Measurements from ENCODE around the gene APOA1. TPM values are rescaled to one million over a fixed set of nuclear protein-coding genes. Genes with fewer than 3 reads are reported as not detected.

APOA1 gene
- total RNA-seq, 1 donor from 2014 or later: 116 TPM

DNA sequence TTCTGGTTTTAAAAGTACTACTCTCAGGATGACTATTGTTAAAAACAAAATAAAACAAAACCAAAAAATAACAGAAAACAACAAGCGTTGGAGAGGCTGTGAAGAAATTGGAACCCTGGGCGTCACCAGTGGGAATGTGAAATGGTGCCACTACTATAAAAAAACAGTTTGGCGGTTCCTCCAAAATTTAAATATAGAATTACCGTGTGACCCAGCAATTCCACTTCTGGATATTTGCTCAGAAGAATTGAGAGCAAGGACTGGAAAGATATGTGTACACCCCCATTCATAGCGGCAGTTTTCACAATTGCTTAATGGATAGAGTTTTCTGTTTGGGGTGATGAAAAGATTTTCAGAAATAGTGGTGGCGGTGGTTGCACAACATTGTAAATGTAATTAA is 22.9 kb downstream of the APOA1 start:
- Mint-ChIP-seq H3K27me3 (no peaks in the 10 kb centered on the region), H3K4me1 (ENCODE audit: unreplicated experiment) (no peaks in the 10 kb centered on the region), H3K27ac (no peak overlapping the region), H3K4me3 (no peak overlapping the region), H3K9me3 (no peaks in the 10 kb centered on the region), H3K36me3 (no peaks in the 10 kb centered on the region)
- TF ChIP-seq CTCF (conservative IDR thresholded peaks at IDR 0.05): no peak
- no peak for DNase-seq (ENCODE audit: extremely low spot score, unreplicated experiment)

GRCh38 chr11:116813781-116814471 is 23.5 kb downstream of the APOA1 start:
- Mint-ChIP-seq H3K4me1 (ENCODE audit: unreplicated experiment) (no peaks in the 10 kb centered on the region), H3K36me3 (no peaks in the 10 kb centered on the region), H3K4me3 (no peak overlapping the region), H3K27me3 (no peaks in the 10 kb centered on the region), H3K27ac (no peak overlapping the region), H3K9me3 (peaks cover 3% of the 10 kb centered on the region)
- no peak for TF ChIP-seq CTCF (conservative IDR thresholded peaks at IDR 0.05)
- DNase-seq (ENCODE audit: extremely low spot score, unreplicated experiment): no peak

DNA sequence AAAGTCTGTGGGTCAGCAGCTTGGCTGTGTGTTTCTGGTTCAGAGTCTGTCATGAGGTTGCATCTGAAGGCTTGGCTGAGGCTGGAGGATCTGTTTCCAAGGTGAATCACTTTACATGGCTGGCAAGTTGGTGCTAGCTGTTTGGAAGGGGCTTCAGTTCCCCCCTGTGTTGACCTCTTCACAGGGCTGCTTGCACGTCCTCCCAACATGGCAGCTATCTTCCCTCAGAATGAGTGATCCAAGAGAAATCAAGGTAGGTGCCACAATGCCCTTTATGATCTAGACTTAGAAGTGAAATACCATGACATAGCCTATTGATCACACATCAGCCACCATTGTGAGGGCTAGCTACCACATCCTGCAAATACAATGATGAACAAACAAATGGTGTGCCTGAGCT is 24.3 kb downstream of the APOA1 start:
- no peak overlapping the region for H3K4me3 Mint-ChIP-seq
- no peak for TF ChIP-seq CTCF (conservative IDR thresholded peaks at IDR 0.05)
- no peaks in the 10 kb centered on the region for H3K36me3 Mint-ChIP-seq
- H3K27me3 Mint-ChIP-seq: no peaks in the 10 kb centered on the region
- no peak for DNase-seq (ENCODE audit: extremely low spot score, unreplicated experiment)
- peaks cover 4% of the 10 kb centered on the region for H3K9me3 Mint-ChIP-seq
- H3K27ac Mint-ChIP-seq: no peak overlapping the region
- no peaks in the 10 kb centered on the region for H3K4me1 Mint-ChIP-seq (ENCODE audit: unreplicated experiment)

- Mint-ChIP-seq H3K27ac (no peak overlapping the region), H3K4me1 (ENCODE audit: unreplicated experiment) (no peaks in the 10 kb centered on the region), H3K4me3 (no peak overlapping the region), H3K9me3 (peaks cover 4% of the 10 kb centered on the region), H3K27me3 (no peaks in the 10 kb centered on the region), H3K36me3 (no peaks in the 10 kb centered on the region)
- DNase-seq (ENCODE audit: extremely low spot score, unreplicated experiment): no peak
- TF ChIP-seq CTCF (conservative IDR thresholded peaks at IDR 0.05): no peak
These were observed 25.3 kb downstream of the APOA1 start for GRCh38 chr11:116812109-116812508.

GRCh38 chr11:116811194-116811593 is 26.2 kb downstream of the APOA1 start:
- no peaks in the 10 kb centered on the region for H3K27me3 Mint-ChIP-seq
- H3K27ac Mint-ChIP-seq: peak overlapping the region; percentile 87
- H3K9me3 Mint-ChIP-seq: peaks cover 4% of the 10 kb centered on the region
- H3K4me3 Mint-ChIP-seq: no peak overlapping the region
- no peaks in the 10 kb centered on the region for H3K4me1 Mint-ChIP-seq (ENCODE audit: unreplicated experiment)
- no peak for TF ChIP-seq CTCF (conservative IDR thresholded peaks at IDR 0.05)
- H3K36me3 Mint-ChIP-seq: no peaks in the 10 kb centered on the region
- no peak for DNase-seq (ENCODE audit: extremely low spot score, unreplicated experiment)

All from type B pancreatic cell (in vitro differentiated cells).